Stimulated activated CD4-positive, alpha-beta T cell treated with anti-CD3 and anti-CD28 coated beads, Interleukin-4, amount 100 ng/mL, for 48 hours (primary cell): ENCODE results near the gene VIT.

ENCODE experiments used
- DNase-seq, 2 donors: peaks; one replicate each; pipeline ENCODE4 v3.0.0-alpha.2; 2020; ENCODE audit warnings: low read depth in 2 of 2

The VIT gene

DNA sequence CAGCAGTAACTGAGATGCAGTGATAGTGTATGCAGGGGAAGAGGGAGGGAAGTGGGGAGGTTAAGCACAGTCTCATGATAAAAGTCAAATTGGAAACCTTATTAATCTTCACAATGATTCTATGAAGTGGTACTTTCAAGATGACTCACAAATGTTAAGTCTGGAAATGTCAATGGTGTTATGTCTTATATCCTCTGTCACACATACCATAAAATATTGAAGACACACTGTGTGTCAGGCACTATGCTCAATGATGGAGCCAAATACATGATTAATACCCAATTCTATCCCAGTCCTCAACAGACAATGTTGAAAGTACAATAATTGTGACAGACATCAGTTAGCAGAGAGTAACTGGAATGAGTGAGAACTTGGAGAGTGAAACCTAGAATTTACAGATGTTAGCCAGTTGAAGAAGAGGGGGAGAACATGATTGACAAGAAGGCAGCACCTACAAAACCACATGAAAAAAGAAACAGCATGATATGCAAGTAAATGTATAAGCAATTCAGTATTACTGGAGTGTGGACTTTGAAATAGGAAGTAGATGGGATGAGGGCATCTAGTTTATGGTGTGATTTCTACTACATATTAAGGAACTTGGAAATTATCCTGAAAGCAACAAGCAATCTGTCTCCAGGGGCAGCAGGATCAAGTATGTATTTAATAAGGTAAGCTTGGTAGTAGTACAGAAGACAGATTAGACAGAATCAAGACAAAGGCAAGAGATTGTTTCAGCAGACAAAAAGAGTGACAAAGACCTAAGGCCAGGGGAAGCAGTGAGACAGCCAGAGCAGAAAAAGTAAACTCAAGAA is 162.3 kb downstream of the VIT start:
- DNase-seq: no peak

DNA sequence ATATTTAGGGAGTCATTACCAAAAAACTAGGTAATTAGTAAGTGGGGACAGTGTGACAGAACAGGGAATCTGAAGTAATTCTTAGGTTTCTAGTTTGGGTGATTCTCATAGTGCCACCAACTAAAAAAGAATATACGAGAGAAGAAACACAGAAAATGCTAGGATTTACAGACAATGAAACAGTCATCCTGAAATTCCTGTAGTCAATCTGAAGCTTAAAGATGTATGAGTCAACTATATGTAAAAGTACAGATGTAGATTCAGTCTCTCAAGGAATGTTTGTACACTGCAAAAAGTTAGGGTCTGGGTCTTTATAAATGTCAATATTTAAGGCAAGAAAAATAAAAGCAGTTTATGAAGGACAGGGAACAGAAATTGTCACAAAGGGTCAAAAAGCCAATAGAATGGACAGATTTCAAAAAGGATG is 162.9 kb downstream of the VIT start:
- no peak for DNase-seq

DNA sequence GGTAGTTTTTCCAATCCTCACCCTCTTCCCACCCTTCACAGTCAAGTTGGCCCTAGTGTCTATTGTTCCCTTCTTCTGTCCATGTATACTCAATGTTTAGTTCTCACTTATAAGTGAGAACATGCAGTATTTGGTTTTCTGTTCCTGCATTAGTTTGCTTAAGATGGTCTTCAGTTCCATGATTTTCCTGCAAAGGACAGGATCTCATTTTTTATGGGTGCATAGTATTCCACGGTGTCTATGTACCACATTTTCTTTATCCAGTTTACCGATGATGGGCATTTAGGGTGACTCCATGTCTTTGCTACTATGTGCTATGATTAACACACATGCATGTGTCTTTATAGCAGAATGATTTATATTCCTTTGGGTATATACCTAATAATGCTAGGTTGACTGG is 165.4 kb downstream of the VIT start:
- DNase-seq: no peak
